GM21526 (cell line): Measurements from ENCODE around the gene TEX101.

ENCODE experiments used
- ATAC-seq: cut with Tn5 transposase; IDR thresholded peaks from one replicate; pipeline ENCODE4 v1.9.1; 2021; ENCODE audit warnings: moderate library complexity; ENCODE audit not compliant: unreplicated experiment, low FRiP score

TEX101 gene

DNA sequence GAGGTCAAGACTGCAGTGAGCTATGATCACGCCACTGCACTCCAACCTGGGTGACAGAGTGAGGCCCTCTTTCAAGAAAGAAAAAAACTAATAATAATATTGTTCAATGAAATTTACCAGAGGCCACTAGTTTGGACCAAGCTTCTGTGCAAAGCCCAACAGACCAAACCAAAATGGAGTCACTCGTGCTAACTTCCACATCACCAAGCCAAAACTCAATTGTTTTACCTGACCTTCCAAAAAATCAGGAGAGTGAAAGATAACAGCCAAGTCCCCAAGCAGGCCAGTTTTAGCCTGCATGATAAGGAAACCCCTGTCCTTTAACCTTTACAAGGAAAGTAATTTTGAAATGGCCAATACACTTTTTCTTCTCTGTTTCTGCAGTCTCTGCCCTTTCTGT lies 30.7 kb downstream of the TEX101 start:
- ATAC-seq = no peak

DNA sequence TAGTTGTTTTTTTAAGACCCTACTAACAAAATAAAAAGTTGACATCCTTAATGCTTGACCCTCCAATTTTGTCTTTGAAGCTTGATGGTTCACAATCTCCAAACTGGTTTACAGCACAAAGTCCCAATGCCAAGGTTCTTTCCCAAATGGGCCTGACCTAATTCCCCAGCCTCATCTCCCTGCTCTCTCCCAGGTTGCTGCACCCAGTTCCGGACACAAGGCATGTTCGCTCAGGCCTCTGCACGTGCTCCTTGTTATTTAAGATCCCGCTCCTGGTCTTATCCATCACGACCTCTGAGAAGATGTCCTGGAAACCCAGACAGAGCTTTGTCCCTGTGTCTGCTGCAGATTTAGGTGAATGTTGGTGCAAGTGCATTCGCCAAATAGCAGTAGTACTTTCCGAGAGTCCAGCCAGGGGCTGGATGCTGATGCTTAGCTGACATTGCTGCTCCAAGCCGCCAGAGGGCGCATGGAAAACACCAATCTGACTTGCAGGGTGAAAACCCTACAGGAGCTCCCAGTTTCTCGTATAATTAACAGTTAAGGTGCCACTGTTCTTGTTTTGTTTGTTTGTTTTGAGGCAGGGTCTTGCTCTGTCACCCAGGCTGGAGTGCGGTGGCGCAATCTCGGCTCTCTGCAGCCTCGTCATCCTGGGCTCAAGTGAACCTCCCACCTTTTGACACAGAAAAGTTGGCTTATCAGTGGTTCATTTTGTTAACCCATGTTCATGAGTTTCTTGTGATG lies 32.2 kb downstream of the TEX101 start:
- ATAC-seq = no peak

DNA sequence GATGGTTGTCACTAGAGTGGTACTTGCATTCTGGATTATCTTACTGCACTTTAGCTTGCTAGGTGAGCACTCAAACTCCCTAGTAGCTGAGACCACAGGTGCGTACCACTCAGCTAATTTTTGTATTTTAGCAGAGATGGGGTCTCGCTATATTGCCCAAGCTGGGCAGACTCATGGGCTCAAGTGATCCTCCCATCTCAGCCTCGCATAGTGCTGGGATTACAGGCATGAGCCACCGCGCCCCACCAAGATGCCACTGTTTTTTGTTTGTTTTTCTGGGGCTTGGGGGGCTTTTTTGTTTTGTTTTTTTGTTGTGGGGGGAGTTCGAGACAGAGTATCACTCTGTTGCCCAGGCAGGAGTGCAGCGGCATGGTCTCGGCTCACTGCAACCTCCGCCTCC lies 33.0 kb downstream of the TEX101 start:
- no peak for ATAC-seq

DNA sequence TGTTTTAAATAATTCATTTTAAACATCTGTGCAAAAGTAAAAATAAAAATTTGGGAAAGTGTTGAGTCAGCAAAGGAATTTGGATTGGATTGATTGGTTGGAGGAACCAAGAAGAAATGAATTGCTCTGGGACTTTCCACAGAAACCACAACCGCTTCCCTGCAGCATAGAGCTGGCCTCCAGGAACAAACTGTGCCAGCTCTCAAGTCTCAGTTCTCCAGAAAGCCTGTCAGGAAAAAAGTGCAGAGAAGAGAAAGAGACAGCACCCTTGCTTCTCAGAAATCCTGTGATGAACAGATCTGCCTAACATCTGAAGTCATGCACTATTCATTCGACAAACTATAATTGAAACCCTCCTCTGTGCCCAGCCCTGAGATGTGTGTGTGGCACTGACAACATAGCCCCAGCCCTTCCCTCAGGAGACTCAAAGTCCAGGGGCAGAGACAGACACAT lies 35.9 kb downstream of the TEX101 start:
- ATAC-seq = no peak

DNA sequence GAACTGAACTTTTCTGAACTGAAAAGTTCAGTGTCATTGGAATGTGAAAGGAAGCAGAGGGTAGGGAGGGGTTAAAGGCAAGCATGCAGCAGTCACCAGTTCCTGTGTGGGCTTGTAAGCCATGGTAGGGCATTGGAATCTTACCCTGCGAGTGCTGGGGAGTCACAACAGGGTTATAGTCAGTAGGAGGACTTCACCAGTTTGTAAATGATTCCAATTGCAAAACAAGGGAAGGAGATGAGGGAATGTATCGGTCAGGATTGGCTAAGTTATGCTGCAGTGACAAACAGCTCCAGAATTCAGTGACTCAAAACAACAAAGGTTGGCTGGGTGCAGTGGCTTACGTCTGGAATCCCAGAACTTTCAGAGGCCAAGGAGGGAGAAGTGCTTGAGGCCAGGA lies 37.9 kb downstream of the TEX101 start:
- no peak for ATAC-seq

DNA sequence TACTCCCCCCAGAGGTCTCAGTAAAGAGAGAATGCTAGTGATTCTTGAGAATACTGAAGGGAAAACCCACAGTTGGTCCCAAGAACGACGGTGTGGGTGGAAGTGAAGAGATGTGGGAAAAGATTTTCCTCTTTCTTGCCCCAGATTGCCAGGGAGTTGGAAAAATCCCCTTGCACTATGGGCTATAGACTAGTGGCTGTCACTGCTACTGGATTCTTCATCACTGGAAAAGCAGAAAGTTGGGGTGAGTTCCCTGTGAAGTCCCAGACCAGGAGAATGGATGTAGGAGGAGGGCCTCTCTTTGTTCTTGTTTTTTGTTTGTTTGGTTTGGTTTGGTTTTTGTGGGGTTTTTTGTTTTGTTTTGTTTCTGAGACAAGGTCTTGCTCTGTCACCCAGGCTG lies 39.3 kb downstream of the TEX101 start:
- ATAC-seq = no peak

DNA sequence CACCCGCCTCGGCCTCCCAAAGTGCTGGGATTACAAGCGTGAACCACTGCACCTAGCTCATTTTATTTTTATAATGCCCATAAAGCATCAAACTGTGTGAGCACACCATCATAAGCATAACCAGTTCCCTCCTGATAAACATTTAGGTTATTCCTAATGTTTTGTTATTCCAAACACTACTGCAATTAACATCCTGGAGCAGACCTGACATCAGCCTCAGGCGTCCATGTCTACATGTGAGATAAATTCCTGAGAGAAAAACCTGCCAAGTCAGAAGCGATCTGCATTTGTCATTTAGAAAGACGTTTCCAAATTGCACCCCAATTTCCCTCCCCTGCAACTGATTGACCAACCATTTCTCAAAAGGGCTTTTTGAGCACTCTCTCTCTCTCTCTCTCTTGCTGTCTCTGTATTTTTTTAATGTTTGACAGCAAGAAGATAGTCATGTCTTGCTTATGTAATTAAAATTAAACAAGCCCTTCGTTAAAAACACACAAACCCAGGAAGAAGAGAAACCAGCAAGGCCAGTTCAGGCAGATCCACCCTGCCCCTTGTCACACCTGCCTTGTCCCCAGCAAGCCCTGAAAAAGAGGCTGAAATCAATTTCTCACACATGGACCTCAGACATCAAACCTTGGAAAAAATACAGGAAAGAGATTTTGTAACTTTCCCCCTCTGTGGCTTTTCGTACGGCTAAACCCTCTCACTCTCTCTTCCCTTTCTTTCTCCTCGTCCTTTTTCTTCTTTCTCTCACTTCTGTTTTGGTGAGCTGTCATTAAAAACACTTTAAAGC lies 40.8 kb downstream of the TEX101 start:
- ATAC-seq = no peak

DNA sequence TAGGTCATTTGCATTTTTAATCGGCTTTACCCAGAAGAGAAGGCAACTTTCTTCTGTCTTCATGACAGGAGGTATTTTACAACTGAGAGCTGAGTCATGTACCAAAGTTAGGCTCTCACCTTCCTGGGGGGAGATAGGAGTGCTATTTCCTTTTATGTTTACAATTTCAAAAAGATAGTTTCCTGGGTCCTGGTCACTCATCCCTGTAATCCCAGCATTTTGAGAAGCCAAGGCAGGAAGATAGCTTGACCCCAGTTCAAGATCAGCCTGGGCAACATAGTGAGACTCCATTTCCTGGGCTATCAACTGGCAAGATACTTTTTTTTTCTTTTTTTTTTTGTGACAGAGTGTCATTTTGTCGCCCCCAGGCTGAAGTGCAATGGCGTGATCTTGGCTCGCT lies 43.1 kb downstream of the TEX101 start:
- ATAC-seq = no peak

DNA sequence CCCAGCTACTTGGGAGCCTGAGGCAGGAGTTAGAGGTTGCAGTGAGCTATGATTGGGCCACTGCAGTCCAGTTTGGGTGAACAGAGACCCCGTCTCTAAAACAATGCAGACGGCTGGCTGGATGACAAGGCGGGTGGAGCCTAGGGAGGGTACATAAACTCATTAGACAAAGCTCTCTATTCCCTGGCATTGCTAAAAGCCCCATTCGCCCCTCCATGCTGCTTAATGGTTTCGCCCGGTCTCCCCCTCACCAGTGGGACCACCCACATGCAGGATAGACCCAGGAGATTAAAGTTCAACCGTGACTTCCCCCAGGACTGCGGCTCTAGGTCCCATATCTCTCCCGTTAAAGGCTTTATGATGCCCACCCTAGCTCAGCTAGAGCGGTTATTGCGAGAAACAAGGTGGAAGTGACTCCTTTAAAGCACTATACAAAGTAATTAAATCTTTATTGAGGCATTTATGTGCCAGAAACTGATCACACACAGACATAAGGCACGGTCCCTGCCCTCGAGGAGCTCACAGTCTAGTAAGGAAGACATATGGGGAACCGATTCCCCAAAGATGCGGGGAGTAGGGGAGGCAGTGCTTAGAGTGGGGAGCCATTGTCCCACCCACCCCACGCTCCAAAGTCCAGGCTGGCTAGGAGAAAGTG lies 45.8 kb downstream of the TEX101 start:
- ATAC-seq = no peak

DNA sequence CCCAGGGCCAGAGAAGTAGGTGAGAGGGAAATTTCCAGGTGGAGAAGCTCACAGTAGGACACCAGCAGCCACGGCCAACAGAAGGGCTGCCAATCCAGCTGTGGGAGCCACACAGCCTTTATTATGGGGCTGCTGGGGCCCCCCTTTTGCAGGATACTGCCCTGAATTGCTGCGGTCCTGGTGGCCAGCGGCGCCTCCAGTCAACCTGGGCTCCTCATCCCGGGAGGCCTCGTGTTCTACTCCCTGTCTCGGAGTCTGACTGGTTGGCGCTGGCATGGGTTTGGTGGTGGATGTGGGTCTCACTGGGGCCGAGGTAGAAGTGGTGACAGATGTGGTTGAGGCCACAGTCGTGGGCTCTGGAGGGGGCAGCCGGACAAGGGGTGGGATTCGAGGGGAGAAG lies 46.6 kb downstream of the TEX101 start:
- ATAC-seq = no peak

DNA sequence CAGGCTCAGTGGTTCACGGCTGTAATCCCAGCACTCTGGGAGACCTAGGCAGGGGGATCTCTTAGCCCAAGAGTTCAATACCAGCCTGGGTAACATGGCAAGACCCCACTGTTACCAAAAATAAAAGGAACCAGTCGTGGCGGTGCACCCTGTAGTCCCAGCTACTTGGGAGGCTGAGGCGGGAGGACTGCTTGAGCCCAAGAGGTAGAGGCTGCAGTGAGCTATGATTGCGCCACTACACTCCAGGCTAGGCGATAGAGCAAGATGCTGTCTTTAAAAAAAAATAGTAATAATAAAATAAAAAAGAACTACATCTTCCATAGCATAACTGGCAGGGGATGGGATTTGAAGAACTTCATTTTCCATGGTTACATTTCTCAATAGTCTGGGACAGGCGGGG lies 47.7 kb downstream of the TEX101 start:
- ATAC-seq = no peak

DNA sequence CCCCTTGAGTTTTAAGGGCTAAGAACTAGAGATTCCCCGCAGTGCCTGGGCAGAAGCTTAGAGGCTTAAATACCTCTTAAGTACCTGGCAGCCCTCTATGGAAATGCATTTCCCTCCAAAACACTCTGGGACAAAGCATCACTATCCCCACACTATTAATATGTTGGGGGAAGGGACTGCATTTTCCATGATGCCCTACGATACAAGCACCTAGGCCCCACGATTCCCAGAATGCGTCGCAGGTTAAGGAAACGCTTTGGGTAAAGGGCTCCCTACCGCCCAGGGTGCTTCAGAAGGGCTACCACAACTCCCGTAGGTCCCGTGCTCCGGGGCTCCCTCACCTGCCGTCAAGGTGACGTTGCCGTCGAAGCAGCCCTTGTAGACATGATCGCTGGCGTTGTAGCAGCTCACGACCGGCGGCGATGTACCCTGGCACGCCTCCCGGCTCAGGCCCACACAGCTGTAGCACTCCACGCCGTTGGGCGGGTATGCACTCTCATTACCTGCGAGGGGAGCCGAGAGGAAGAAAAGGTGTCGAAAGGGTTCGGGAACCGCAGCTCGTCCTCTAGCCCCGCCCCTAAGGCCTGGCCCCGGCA lies 48.2 kb downstream of the TEX101 start:
- no peak for ATAC-seq

DNA sequence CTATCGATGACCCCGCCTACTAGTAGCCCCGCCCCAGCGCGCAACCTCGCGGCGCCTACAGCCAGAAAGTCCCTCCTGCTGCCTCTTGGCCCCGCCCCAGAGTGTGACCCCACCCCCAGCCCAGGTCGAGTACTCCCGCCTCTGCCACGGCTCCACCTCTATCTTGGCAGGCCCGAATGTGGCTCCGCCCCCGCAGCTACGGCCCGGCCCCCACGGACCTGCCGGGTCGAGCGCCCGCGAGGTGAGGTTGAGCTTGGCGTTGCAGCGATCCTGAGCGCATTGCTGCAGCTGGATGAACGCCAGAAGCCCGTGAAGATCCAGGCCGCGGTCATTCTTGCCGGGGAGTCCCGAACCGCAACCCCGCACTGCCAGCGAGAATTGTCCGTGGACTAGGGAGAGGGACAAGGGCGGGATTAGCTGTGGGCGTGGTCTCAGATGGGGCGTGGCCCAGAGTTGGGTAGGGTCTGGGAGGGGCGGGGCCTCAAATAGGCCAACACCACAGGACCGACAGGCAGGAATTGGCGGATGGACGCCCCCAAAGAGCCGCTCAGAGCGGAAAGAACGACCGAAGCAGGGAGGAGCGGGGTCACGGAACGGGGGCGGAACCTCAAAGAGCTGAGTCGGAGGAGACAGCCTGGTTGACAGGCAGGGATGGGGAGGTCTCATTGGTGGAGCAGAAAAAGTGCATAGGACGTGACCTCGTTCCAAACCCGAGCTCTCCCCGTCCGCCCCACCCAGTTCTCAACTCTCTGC lies 48.9 kb downstream of the TEX101 start:
- peak; percentile 82 for ATAC-seq

DNA sequence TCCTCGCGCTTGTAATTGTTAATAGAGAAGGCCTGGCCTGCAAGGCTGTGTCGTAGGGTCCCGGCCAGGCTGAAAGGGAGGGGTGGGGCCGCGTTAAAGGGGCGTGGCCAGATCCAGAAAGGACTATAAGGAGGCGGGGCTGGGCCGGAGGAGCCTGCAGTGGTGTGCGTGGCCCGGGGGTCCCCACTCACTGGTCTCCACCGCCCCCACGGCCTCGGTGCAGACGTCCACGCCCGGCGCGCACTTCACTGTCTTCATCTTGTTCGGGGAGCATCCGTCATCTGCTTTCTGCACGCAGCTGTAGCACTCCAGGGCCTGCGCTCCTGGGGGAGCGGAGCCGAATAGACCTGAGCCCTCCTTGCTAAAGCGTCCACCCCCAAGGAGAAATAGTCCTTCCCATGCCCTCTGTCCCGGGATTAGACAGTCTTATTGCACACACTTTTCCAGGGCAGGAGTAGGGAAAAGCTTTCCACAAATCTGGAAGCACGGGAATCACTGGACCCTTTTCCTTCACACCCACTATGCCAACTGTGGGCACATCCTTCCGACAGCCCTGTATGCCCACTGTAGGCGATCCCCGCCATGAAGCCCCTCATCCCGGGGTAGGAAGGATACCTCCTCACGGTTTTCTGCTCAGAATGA lies 49.6 kb downstream of the TEX101 start:
- peak; percentile 27 for ATAC-seq

DNA sequence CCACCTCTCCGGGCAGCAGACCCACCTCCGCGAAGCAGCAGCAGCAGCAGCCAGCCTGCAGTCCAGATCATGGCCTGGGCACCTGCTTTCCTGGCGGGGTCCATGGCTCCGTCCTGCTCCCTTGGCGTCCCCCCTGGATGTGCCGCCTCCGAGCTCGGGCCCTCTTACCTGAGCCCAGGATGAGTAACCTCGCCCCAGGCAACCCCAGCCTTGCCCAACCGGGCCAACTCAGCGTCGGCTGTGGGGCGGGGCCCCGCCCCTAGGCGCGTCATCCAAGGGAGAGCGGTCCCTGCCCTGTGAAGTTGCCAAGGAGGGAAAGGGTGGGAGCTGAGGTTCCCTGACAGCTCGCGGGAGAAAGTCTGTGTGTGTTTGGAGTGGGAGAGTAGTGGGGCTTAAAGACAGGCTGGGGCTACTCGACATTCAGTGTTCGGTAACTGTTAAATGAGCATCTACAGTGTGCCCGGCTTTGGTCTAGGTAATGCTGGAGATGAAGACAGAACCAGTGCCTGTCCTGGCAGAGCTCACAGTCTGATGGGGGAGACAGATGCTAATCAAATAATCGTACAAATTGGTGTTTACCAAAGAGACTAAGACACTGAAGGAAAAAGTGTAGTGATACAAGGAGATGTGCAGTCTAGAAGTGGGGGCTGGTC lies 50.9 kb downstream of the TEX101 start, which contains the start of gene LYPD3:
LYPD3 (minus strand) TSS at position 141 of the 653 bp plus-strand sequence; CDS start at position 104, 37 bp downstream.
- no peak for ATAC-seq

DNA sequence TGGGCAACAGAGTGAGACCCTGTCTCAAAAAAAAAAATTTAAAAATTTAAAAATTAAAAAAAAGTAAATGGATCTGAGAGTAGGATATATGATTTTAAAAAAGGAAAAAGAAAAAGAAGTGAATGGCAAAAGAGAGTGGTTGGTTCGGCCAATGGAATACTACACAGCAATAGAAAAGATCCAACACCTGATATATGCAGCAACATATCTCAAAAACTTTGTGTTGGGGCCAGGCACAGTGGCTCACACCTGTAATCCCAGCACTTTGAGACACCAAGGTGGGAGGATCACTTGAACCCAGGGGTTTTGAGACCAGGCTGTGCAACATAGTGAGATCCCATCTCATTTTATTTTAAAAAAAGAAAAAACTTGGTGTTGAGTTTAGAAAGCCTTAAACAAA lies 52.1 kb downstream of the TEX101 start:
- ATAC-seq = no peak

DNA sequence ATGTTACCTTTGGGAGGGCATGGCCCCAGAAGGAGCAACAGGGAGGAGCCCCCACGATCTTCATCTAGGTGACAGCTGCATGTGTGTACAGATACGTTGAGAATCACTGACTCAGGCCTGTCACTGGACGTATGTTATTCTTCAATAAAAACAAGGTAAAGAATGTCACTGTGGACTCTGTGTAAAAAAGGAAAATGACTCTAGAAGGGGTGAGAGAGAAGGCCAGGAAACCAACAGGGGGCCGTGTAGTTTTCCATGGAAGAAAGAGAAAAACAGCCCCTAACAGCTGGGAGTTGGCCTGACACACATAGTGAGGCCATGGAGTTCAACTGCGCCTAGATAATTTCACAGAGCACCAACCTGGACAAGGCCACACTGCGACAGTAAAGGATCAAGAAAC lies 52.6 kb downstream of the TEX101 start:
- no peak for ATAC-seq

DNA sequence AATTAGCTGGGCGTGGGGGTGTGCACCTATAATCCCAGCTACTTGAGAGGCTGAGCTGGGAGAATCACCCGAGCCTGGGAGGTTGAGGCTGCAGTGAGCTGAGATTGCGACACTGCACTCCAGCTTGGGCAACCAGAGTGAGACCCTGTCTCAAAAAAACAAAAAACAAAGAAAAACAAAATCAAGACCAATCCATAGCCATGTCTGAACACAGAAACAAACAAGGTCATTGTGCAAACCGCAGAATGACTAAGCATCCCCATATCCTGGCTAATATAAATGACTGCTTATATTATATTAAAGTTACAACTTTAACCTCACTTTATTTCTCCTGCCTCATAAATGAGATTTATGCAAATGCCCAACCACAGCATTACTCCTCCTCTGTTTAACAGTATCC lies 53.0 kb downstream of the TEX101 start:
- ATAC-seq = no peak
